HG03196 (cell line): ENCODE data around the gene TLE4.

Experiments used
- ATAC-seq: cut with Tn5 transposase; IDR thresholded peaks from one replicate; pipeline ENCODE4 v1.9.1; 2021; ENCODE audit not compliant: unreplicated experiment

The TLE4 gene

GRCh38 chr9:79765466-79765865 lies 193.7 kb downstream of the TLE4 start:
- no peak for ATAC-seq

GRCh38 chr9:79766091-79766490 lies 194.3 kb downstream of the TLE4 start:
- no peak for ATAC-seq

GRCh38 chr9:79768194-79768593 lies 196.4 kb downstream of the TLE4 start:
- no peak for ATAC-seq

- no peak for ATAC-seq
Measured at GRCh38 chr9:79769476-79770275, 197.9 kb downstream of the TLE4 start.

- no peak for ATAC-seq
Measured at GRCh38 chr9:79774356-79774755, 202.6 kb downstream of the TLE4 start.
